Left cardiac atrium (tissue), 4 donors: ENCODE data around the gene SNAP23. TPM values are rescaled to one million over a fixed set of nuclear protein-coding genes. Genes with fewer than 3 reads are reported as not detected.
A peak's percentile ranks its signal among the peaks of the same experiment; 100 is the strongest.

Experiments
- ATAC-seq, 2 donors: fragments of 200-7000 bp; cut with Tn5 transposase; one replicate each; pipeline ENCODE4 v1.9.1; 2020; ENCODE audit warnings: mild to moderate bottlenecking in 2 of 2, moderate library complexity in 2 of 2
- DNase-seq: peaks from one replicate; pipeline ENCODE4 v3.0.0-alpha.2; 2020
- intact Hi-C, 2 donors: fragments of 100-400 bp; cut with DNase I; formaldehyde crosslinking; loops; one replicate each; pipeline versions ENCODE4 v1.14.1 to v1.15.1; 2022 to 2023
- long read RNA-seq: library from polyadenylated mRNA; unstranded; transcript quantifications from one replicate; pipeline ENCODE4 v2.0.0, GENCODE V29; 2021
- total RNA-seq, 2 donors: library from RNA; stranded (reverse); fragmentation: NEBNext Ultra II Directional; extraction: Animal tissue kit (Norgen Biotek cat#: 25700); gene quantifications; one replicate each; pipeline ENCODE4 v1.2.1, GENCODE V29; 2021
- donor health status: DM: no; HTN: yes; CAD: no.
- donor health status: DM: no; HTN: yes; CAD: no; lungs with severe emphysema.
- donor health status: DM: yes; HTN: yes; CAD: no.
- donor health status: Dilated cardiomyopathy.

SNAP23 gene
- 10 to 100 TPM; 32.0 to 35.0 TPM for total RNA-seq
- long read RNA-seq, transcript SNAP23-201 (8 exons, 2,687 nt) = major isoform, 41 of 73 reads
- long read RNA-seq, partial matches to known transcripts = 6 of 73 reads
- long read RNA-seq, other reads (novel, unspliced or antisense) = 26 of 73 reads

DNA sequence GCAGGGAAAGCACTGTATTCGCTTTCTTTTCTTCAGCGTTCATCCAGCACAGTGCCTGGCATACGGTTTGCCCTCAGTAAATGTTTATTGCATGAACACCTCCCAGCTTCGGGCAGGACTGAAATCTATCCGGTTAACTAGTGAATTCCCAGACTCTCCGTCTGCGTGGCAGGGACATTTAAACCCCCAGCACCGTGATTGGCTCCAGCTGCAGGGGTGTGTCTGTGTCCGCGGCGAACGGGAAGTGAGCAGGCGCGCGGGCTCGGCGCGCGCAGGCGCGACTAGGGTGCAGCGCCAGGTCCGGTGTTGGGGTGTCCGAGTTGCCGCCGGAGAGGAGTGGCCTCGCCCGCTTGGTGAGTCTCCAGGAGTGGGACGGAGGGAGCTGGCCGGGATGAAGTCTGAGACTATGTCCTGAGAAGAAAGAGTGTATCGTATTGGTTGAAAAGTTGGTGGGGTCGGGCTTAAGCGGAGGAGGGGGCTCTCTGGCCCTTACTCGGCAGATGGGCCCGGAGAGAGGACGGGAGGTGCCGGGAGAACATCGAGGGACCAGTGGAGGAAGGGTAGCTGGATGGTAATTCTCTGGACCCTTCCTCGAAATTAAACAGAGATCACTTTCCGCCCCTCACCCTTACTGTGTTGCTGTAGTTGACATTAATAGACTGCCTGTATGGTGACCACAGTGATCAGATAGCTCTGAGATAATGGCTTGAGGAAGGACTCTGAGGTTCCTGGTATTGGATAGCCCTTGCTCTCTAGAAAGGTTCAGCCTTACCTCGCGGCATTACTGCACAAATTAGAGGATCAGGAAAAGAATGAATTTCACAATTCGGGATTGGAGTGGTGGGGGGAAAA, at the start of gene SNAP23:
SNAP23 (plus strand) TSS at position 274 of the 852 bp plus-strand sequence. CDS start 16,213 bp downstream, outside the sequence.
- peak; percentile 96 for ATAC-seq
- peak; percentile 95 for DNase-seq
- intact Hi-C loops = no loop called here

DNA sequence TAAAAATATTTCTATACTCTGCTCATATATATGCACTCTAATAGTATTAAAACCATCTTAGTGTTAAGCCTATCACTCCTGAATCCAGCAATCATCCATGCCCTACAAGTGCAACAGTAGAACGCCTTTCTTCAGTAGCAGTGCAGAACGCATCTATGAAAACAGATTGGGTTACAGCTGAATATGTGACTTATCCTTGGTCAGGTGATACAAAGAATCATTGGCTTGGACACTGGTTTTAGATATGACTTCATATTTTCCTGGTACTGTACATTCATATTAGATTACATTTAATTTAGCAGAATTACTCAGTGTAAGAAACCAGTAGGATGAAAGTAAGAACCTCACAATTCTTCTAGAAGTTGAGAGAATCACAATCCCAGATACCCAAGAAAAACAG, 47.8 kb upstream of the SNAP23 start:
- intact Hi-C loops = no loop called here
- DNase-seq (no peak), ATAC-seq (no peak)

DNA sequence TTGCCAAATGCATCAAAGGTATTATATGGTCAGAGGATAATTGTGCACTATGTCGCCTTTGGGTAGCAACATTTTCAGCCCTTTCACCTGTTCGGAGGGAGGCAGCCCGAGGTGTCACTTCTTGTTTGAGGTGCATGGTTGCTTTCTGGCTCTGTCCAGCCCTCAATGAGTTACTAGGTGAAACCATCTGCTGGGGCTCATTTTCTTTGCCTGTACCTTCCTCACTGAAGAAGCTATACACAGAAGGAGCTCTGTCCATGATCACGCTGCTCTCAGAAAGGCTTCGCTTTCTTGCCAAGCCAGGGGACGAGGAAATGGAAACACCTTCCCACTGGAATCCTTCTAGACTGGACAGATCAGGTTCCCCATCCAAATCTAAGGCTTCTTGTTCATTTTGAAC, 47.2 kb upstream of the SNAP23 start:
- ATAC-seq = no peak
- intact Hi-C loops = no loop called here

DNA sequence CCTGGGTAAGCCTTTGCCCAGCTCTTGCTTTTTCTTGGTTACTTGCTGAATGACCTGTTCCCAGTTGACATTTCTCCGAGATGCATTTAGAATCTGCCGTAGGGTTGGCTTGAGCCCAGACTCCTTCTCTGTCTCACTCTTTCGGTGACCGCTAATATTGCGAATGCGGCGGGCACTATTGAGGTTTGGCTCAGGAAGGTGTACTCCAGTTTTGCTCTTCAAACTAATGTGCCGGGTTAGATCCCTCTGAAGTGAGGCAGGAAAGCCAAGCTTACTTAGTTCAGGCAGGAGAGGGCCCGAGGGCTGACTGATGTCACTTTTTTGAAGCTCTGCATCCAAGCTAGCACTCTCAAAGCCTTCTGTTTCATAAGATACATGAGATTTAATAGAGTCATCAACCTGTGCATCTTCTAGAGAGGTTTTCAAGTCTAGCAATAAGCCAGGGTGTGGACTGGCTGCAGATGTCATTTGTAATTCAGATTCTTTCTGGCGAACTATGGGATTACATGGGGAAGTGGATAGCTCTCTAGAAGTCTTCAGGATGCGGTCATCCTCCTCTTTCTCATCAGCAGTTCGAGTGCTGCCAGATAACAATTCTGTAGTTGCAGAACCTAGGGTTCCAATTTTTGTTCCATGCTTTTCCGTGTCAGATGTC, 45.5 kb upstream of the SNAP23 start:
- peak in 1 of 2 donors; percentile 31 for ATAC-seq
- intact Hi-C loops = no loop called here

More for the DNA sequence above, 47.2 kb upstream of the SNAP23 start:
- DNase-seq = no peak

DNA sequence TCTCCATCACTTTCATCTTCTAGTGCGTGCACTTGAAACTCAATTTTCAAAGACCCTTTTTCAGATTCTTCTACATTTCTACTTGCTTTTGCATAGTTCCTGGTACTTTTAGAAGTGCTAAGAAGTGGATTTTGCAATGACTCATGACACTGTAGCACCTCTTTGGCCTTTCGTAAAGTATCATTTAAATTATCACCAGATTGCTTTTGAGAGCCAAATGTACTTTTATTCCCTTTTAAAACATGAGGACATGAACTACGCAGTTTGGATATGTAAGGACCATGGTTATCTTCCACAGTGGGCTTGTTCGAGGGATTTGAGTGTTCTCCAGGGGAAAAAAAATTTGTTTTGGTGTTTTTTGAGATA, 45.0 kb upstream of the SNAP23 start:
- no peak for DNase-seq

More for the DNA sequence above, 45.5 kb upstream of the SNAP23 start:
- no peak for DNase-seq

DNA sequence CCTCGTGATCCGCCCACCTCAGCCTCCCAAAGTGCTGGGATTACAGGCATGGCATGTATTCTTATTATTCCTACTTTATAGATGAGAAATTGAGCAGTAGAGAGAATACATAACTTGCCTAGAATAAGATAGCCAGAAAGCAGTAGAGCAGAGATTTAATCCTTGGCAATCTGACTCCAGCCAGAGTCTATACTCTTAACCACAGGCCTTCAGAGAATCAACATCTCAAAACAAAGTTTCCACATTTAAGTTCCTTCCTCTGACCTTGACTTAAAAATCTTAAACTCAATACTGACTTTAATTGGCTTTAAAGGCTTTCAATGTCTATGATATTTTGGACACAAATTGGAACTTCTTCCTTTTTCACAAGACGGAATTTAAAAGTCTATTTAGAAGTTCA, 41.6 kb upstream of the SNAP23 start:
- ATAC-seq (no peak), DNase-seq (no peak)
- intact Hi-C loops = no loop called here

More for the DNA sequence above, 45.0 kb upstream of the SNAP23 start:
- intact Hi-C loops = no loop called here
- no peak for ATAC-seq

DNA sequence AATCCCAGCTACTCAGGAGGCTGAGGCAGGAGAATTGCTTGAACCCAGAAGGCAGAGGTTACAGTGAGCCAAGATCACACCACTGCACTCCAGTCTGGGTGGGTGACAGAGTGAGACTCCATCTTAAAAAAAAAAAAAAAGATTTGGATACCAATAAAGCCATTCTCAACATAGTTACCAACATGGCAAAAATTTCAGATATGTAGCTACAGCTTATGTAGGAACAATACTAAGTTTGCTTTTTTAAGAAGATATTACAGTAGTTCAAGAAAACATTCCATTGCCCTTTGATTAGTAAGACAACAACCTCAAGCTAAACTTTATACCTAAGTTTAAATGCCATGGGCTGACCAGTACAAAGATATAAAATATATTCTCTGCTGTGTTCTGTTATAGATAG, 38.9 kb upstream of the SNAP23 start:
- intact Hi-C loops = no loop called here
- ATAC-seq (peak in 1 of 2 donors; percentile 23), DNase-seq (no peak)

DNA sequence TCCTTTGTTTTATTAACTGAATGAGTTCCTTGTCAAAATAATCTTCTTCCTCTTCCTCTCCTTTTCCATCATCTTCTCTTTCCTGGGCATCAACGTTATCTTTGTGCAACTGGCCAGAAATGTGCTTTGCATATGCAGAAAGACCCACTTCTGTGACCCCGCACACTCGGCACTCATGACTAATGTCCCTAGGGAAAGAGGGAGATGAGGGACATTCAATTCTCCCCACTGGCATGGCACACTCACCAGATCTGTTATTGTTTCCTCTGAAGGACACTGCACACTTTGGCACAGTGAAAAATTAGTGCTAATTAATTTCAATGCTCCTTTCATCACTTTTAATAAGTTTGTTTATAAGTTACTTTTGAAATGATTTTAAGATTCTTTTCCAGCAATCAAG, 38.5 kb upstream of the SNAP23 start:
- no peak for DNase-seq
- intact Hi-C loops = no loop called here
- ATAC-seq = peak; percentile 48 to 64

DNA sequence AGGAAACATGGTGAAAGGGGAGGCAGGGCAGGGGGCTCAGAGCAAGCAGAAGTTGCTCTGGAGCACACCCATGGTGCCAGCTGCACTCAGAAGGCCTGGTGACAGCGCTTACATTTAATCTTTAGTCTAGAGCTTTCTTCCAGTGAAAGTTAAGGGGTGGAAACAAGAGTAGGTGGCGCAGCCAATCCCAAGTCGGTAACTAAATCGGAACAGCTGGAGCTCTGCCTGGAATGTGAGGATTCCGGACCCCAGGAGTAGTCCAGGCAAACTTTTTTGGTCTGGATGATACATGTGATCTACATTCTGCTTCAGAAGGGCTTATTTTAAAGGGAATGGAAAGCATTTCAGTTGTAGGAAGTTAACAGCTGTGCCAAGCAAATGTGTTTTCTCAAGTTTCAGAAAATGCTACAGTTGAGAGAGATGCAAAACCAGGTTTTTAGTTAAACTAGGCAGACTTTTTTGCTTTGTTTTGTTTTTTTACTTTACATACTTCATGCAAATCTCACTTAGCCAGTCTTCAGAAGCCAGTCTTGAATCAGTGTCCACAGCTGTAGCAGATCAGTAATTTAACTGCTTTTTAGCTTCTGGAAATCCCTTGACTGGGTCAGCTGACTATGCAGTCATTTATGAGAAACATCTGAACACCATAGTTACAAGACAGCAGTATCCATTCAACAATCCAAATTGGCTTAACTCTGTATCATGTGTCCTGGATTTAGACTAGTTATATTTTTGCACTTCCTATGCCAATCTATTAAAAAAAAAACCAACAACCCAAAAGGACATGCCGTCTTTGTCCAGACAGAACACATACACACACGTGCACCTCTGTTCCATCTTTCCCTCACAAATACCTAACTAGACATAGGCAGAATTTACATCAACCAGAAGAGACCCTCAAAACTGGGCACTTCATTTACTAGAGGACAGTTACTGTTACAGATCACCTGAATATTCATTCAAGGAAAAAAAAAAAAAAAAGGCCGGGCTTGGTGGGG, 37.7 kb upstream of the SNAP23 start:
- intact Hi-C loops = no loop called here
- DNase-seq (peak; percentile 77), ATAC-seq (peak; percentile 93 to 95)

DNA sequence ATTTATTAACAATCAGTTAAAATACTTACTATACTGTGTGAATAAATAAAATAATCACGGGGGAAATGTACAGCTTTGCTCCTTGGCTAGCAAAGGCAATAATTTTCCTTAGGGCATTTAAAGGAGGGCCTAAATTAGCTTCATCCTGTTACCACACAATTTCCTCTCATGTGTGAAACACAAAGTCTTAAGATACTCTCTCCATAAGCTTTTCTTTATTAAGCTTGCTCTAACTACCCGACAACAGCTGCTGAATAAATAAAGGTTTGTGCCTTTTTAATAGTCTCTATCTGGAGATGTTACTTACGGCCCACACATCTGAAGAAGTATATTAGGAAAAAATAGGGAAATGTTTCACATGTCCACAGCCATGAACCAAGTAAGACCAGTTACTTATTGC, 34.2 kb upstream of the SNAP23 start:
- DNase-seq = no peak
- intact Hi-C loops = no loop called here
- no peak for ATAC-seq

DNA sequence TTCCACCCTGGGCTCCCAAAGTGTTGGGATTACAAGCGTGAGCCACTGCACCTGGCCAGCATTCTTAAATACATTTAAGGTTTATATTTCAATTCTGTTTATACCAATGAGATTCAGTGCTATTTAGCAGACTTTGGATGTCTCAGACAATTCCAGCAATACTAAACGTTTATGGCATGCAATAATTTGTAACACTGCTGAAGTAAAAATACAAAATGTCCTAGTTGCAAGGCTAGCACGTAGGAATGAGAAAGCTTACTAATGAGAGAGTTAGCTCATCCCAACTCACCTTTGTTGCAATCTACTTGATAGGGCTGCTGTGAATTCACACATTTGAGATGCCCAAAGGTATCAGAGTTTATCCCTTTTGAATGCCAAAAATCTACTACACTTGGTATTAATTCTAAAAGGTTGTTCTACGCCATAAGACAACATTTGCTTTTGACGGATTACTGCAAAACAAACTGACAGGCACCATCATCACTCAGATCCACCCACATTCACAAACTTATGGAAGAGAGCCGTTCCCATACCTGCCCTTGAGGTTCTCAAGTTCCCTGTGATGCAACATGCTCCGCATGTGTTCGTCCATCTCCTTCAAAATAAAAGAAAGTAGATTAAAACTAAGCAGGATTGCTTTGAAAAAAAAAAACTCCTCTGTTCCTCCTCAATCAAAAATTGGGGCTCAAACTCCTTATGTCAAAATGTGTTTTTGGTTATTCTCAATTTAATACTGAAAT, 29.7 kb upstream of the SNAP23 start:
- intact Hi-C loops = no loop called here
- ATAC-seq (peak in 1 of 2 donors; percentile 21), DNase-seq (no peak)

DNA sequence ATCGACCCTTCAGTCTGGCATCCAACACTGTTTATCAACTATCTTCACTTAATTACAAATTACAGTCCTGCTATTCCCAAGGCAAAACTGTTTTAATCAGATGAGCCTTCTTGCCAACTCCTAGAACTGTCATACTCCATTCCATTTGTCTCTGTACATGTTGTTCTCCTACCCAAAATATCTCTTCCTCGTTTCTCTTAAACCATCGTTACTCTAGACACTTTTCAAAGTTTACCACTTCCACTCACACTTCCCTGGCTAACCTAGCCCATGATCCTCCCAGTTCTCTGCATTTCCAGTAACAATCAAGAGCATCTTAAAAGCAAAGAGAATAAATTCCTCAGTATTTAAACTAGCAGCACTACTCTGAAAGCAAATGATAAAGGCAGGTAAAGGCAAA, 24.4 kb upstream of the SNAP23 start:
- ATAC-seq = peak; percentile 41 to 48

DNA sequence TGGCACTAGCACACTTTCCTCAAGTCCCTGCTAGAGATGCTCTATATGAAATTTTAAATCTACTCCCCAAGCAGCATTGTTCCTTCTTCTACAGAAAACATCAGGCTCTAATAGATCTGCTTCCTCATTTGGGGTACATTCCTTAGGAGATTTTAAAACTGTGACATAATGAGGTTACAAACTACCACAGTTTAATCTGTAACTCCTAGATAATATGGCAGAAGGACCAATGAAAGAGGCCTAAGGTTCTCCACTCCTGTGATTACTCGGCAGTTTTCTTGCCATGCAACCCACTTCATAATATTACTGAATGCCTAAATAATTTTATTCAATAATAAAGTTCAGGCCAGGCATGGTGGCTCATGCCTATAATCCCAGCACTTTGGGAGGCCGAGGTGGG, 20.6 kb upstream of the SNAP23 start:
- intact Hi-C loops = loop anchor here in 1 of 2 donors (10.0 kb wide), 1 partner anchor 200 kb away; the partner anchor contains the start of genes GANC and TMEM87A

More for the DNA sequence above, 24.4 kb upstream of the SNAP23 start:
- no peak for DNase-seq
- intact Hi-C loops = loop anchor here in 1 of 2 donors (10.0 kb wide), 1 partner anchor 196 kb away; the partner anchor contains the start of genes GANC and TMEM87A

DNA sequence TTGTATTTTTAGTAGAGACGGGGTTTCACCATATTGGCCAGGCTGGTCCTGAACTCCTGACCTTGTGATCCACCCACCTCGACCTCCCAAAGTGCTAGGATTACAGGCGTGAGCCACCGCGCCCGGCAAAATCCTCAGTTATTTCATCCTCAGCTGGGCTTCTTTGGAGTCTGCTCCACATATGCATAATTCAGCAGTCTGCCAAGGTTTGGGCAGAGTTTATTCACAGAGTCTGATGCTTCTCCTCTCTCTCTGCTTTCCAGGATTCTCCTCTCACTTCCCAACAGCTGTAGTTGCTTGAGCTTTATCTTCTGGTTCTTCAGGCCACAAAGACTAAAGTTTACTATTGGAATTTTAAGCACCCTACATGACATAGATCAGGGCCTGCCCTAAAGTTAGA, 12.7 kb upstream of the SNAP23 start:
- intact Hi-C loops = no loop called here
- ATAC-seq (no peak), DNase-seq (no peak)

More for the DNA sequence above, 20.6 kb upstream of the SNAP23 start:
- ATAC-seq (no peak), DNase-seq (no peak)

DNA sequence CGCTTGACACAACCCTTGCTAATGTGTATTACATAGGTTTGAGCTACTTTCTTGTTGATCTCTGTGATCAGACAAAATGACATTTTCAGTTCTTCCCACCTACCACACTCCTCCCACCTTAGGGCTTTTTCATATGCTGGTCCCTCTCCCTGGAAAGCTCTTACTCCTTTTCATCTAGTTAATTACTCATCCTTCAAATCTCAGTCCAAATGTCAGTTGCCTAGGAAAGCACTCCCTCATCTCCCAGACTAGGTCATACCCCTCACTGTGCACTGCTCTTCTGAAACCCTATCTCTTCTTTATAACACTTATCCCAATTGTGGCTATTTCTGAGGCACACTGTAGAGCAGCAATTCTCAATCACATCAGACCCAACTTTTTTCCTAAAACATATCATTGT, 11.8 kb upstream of the SNAP23 start:
- intact Hi-C loops = no loop called here
- DNase-seq (no peak), ATAC-seq (peak in 1 of 2 donors; percentile 76)

DNA sequence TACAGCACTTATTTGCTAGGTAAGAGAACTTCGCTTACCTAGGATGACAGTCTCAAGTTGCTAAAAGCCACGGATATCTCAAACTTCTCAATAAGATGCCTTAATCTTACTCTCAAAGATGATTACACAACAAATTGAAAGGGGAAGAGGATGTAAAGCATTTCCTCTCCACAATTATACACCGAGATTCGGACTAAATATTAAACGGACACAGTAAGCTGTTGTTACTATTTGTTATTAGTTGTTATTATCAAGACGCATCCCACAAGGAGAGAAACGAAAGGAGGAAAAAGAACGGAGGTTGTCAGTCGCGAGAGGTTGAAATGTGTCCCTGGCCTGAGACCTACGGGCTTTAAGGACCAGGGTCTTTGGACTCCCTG, 5.2 kb upstream of the SNAP23 start:
- intact Hi-C loops = no loop called here
- ATAC-seq = no peak
- no peak for DNase-seq

DNA sequence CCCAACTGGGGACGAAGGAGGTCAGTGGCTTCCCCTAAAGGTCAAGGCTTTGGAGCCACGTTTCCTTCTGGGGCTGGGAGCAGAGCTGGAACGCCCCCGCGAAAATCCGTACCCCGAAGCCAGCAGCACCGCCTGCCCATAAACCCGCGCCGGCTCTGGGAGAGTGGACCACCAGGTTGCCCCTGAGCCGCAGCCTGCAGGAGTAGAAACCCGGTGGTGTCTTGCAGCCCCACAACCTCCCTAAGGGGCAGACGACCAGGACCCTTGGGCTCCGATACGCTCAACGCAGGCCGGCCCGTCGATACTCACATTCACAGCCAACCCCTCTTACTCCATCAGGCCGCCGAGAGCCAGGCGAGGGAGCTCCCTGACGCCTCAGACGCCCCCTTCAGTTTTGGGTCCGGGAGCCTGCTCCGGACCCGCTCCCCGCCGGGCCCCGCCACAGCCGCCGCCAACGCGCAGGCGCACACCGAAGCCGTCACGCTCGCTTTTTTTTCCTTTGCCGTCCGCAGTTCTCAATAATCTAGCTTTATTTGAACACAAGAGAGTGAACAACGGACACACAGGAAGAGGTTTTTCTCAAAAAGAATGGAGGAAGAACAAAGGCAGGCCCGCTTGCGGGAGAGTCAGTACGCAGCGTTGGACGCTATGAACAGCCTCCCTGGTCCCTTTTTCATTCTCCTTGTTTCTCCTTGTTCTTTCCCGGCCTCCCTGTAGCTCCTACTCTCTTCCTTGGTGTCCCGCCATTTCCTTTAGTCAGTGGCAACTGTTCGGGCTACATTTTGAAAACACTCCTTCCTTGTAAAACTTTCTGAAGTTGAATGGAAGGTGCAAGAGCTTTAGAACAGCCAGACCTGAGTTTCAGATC, 4.5 kb upstream of the SNAP23 start, which contains the start of gene ZNF106:
ZNF106 (minus strand) TSS at position 471 of the 868 bp plus-strand sequence. CDS start 18,852 bp downstream, outside the sequence.
- intact Hi-C loops = no loop called here
- ATAC-seq = peak; percentile 72 to 73
- peak; percentile 87 for DNase-seq
